Spleen (tissue), 7 donors: ENCODE data around the gene CAMK2N2.

Experiments
- CTCF ChIP-seq, 11 experiments: fragments of 200-600 bp in 7 of 11; fragments of 450-650 bp in 4 of 11; sonication (generic) in 4 of 11; IDR thresholded peaks in 8 of 11; conservative IDR thresholded peaks in 3 of 11; 1 replicate in 7 of 11; 2 replicates in 4 of 11; pipeline versions ENCODE4 v1.4.0 to v1.8.0; 2016 to 2021; ENCODE audit warnings: antibody characterized with exemption in 11 of 11, inconsistent platforms in 4 of 11, mild to moderate bottlenecking in 1 of 11
- POLR2A ChIP-seq, 3 donors: fragments of 450-650 bp; IDR thresholded peaks; one replicate each; pipeline ENCODE4 v1.5.1; 2017; ENCODE audit warnings: antibody characterized with exemption in 3 of 3, mild to moderate bottlenecking in 1 of 3
- POLR2AphosphoS5 ChIP-seq, 3 donors: sonication (generic); formaldehyde crosslinking; IDR thresholded peaks; one replicate each; pipeline ENCODE4 v1.5.1; 2017; ENCODE audit warnings: antibody characterized with exemption in 3 of 3
- donor health status: DM: no; HTN: no; CAD: no; lungs with moderate emphysema.
- donor health status: DM: no; HTN: no; CAD: no.
- donor health status: DM: no; HTN: no; CAD: no.

GRCh38 chr3:184277366-184277765 lies 16.0 kb upstream of the CAMK2N2 start:
- TF ChIP-seq CTCF (IDR thresholded peaks at IDR 0.05 in 8 of 11, conservative IDR thresholded peaks at IDR 0.05 in 3 of 11) (no peak), POLR2A (IDR thresholded peaks at IDR 0.05) (no peak), POLR2AphosphoS5 (IDR thresholded peaks at IDR 0.05) (no peak)
